ENCODE results near the gene DUSP2.

DUSP2 gene

DNA sequence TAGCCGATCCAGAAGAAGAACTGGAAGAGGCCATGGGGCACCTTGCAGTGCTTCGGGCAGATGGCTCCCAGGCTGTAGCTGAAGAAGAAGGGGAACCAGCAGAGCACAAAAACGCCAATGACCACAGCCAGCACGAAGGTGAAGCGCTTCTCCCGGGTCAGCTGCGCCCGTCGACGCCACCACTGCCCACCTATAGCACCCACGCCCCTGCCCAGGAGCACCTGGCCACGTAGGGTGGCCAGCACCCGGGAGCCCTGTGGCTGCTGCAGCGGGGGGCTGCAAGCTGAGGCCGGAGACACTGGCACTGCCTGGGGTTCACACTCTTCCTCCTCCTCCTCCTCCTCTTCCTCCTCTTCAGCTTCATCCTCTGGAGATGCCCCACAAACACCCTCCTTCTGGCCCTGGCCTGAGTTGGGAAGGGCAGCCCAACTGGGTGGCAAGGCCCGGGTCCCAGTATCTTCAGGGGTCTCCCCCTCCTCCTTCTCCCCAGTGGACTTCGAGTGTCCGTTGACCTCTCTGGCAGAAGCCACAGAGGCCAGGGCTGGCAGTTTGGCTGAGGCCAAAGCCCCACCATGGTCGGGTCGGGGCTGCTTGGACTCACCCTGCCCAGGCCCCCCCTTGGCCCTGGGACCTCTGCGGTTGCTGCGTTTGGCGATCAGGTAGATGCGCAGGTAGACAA, 30.2 kb downstream of the DUSP2 start:
- no peak for DNase-seq (ENCODE audit: low spot score)

- no peak for DNase-seq (ENCODE audit: low spot score)
Observed at GRCh38 chr2:96114546-96114902, 30.7 kb downstream of the DUSP2 start.

GRCh38 chr2:96113951-96114350, 31.3 kb downstream of the DUSP2 start:
- DNase-seq (ENCODE audit: low spot score), result no peak

GRCh38 chr2:96113367-96113677, 31.9 kb downstream of the DUSP2 start:
- no peak for DNase-seq (ENCODE audit: low spot score)

- DNase-seq (ENCODE audit: low spot score), result no peak
Observed at GRCh38 chr2:96112501-96113366, 32.5 kb downstream of the DUSP2 start.

GRCh38 chr2:96111823-96112500, 33.3 kb downstream of the DUSP2 start:
- DNase-seq (ENCODE audit: low spot score), result no peak

DNA sequence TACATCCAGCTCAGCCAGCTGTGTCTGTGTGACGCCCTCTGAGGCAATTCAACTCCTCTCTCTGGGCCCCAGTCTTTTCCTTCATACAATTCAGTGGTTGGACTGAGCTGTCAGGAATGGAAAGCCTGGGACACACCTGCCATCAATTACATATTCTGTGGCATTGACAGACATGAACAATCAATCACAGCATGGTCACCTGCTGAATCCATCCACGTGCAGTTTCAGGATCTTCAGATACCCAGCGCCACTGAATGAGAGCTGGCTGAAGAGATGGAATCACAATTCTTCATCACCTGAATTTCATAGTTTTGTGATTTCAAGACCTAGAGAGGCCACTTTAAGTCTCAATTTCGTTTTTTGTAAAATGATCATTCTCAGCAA, 34.0 kb downstream of the DUSP2 start:
- no peak for DNase-seq (ENCODE audit: low spot score)

GRCh38 chr2:96110621-96111256, 34.5 kb downstream of the DUSP2 start:
- no peak for DNase-seq (ENCODE audit: low spot score)

GRCh38 chr2:96109931-96110511, 35.2 kb downstream of the DUSP2 start:
- no peak for DNase-seq (ENCODE audit: low spot score)

DNA sequence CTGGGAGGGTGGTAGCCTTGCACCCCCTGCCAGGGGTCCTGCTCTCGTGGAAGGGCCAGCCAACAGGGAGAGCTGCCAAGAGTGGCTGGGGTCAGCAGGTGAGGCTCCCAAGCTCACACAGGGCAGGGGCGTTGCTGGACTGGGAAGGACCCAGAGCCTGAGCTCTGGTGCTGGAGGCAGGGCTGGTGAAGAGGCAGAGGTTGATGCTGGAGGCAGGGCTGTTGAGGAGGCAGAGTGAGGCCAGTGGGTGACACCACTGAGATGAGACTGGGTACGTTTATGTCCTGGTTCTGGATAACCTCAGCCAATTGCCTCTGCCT, 35.9 kb downstream of the DUSP2 start:
- DNase-seq (ENCODE audit: low spot score), result no peak

DNA sequence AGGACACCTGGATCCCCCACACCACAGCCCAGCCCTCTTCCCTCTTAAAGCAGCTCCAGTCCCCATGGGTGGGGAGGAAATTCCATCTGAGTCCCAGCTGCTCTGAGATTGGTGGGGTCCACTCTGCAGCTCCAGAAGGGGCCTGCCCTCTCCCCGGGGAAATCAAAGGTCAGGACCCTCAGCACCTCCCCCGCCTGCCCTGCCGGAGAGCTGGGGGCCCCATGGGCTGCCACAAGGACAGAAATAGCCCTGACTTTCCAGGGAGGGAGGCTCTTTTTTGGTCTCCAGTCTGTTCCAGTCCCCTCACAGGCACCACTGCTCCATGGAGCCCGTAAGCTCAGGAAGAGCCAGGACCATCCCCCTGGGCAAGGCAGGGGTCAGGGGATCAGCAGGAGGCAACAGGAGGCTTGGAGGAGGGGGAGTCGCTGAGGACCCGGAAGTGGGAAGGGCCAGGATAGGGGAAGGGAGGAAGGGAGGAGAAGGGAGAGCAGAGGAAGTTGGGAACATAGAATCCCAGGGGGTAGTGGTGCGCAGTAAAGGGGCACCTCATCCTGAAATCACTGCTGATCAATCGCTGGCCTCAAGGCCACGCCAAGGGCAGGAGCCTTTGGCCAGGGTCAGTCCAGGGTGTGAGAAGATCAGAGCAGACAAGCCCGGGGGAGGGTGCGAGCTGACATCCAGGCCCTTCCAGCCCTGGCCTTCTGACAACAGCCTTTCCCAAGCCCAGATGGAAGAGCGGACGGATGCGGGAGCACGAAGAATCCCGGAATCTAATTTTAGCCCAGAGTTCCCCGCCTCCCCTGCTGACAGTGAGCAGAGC, 36.5 kb downstream of the DUSP2 start:
- DNase-seq (ENCODE audit: low spot score), result no peak

GRCh38 chr2:96108151-96108540, 37.1 kb downstream of the DUSP2 start:
- DNase-seq (ENCODE audit: low spot score), result no peak

GRCh38 chr2:96107708-96108065, 37.6 kb downstream of the DUSP2 start:
- no peak for DNase-seq (ENCODE audit: low spot score)

DNA sequence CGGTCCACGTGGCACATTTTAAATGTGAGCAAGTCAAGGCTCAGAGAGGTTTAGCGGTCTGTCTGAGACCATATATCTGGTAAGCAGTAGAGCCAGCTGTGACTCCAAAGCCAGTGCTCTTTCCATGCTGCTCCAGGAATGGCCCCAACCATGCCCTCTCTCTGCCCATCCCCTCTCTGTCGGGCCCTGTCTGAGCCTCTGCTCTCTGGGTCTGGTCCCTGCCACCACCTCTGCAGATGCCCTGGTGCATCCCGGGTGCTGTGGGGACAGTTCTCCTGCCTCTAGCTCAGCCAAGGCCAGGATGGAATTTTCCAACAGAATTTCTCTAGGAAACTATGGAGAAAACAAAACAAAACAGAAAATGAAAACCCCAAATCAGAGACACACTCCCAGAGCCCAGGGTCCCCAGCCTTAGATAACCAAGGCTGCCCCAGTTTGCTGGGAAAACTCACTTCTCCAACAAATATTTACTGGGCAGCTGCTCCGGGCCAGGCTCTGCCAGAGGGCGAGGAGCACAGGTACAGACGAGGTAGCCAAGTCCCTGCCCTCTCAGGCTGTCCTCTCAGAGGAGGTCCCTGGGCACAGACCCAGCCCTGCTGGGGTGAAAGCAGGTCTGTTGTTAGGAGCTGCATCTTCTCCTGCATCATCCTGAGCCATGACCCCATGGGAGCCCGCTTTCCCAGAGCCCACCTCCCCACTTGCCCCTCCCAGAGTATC, 38.1 kb downstream of the DUSP2 start:
- no peak for DNase-seq (ENCODE audit: low spot score)

- no peak for DNase-seq (ENCODE audit: low spot score)
Observed at GRCh38 chr2:96105994-96106715, 39.1 kb downstream of the DUSP2 start.

DNA sequence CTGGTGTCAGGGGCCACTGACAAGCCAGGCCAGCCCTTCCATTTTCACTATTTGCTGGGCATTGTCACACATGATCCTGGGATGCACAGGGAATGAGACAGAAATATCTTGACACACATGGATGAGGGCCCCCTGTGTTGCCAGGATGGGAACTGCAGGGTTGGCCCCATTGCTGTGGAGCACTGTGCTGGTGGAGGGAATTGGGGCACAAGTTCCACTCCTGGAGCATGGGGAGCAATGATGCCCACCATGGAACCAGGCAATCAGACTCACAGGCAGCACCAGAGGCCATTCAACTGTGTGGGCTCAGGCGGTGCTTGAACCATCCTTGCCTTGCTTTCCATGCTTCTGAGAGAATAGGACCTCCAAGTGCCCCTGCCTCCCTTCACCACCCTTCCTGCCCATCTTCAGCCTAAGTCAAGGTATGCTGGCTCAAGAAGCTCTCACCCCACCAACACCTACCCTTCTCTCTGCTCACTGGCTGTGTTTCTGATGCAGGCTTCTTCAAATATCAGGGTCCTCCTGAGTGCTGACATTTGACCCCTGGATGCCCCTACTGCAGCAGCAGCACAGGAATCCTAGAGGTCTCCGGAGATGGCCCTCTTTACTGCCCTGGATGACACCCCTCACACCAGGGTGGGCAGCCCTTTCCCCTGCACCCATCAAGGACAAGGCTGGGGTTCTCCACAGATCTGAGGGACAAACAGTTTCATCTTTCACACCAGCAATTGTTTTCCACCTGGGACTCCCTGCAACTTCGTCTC, 39.9 kb downstream of the DUSP2 start:
- no peak for DNase-seq (ENCODE audit: low spot score)

GRCh38 chr2:96104487-96104861, 40.8 kb downstream of the DUSP2 start:
- DNase-seq (ENCODE audit: low spot score), result no peak

DNA sequence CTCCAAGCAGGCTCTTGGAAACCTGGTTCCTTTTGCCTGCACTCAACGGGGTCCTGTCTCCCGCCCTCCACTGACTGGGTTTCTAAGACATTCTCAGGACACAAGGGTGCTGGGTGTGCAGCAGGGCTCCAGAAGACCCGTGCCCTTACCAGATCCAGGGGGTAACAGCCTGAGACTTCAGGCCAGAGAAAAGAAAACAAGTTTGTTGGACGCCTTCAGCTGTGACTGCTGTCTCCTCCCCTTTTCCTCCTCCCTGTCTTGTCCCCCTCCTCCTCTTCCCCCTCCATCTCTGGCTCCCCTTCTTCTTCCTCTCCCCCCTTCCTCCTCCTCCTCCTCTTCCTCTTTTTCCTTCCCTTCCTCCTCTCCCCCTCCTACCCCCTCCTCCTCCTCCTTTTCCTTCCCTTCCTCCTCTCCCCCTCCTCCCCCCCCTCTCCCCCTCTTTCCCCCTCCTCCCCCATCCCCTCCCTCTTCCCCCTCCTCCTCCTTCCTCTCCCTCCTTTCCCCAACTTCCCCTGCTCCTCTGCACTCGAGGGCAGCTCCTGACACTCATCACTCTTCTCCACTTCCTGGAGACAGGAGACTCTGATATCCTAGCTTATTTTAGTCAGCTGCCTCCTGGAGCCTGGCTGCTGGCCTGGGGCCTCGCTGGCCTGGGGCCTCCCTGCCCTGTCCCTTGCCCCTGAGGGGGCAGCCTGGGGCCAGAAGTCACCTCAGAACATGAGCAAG, 41.3 kb downstream of the DUSP2 start:
- no peak for DNase-seq (ENCODE audit: low spot score)

DNA sequence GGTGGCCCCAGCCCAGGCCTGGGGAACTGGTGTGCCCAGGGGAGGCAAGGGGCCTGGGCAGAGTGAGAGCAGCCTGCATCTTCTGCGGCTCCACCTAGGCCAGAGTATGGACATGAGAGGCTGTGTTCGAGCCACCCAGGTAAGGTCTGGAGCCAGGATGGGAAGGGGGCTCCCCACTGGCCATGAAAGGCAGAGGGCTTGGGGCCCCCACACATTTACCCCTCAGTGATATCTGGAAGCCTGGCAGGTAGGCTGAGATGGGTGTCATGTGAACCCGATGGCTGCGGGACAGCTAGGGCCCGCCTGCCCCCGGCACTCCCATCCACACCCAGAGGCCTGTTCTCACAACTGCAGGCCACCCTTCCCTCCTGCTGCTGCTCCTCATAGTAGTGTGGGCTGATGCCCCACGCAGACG, 42.0 kb downstream of the DUSP2 start:
- DNase-seq (ENCODE audit: low spot score), result no peak

Data from globus pallidus (tissue), 1 donor.